MCF 10A (cell line): Measurements from ENCODE around the gene DMKN. TPM values are rescaled to one million over a fixed set of nuclear protein-coding genes. Genes with fewer than 3 reads are reported as not detected.

Experiments used
- BruUV-seq: library from RNA; stranded (reverse); fragments of 400-500 nt; replicated peaks from 2 replicates; lab custom pipeline; 2021; lab: Mats Ljungman, UMichigan
- CTCF ChIA-PET: fragments of 300-600 bp; sonication (Branson Sonifier 250); formaldehyde crosslinking; extraction: SDS; loops from one replicate; lab custom pipeline; 2021; ENCODE audit warnings: antibody characterized with exemption, inconsistent platforms; lab: Yijun Ruan, JAX
- POLR2A ChIA-PET: fragments of 300-600, 350-650 bp; sonication (Branson Sonifier 250); formaldehyde crosslinking; extraction: SDS; loops from one replicate; lab custom pipeline; 2020; ENCODE audit warnings: antibody characterized with exemption, inconsistent platforms; lab: Yijun Ruan, JAX
- DNase-seq: peaks from one replicate; pipeline ENCODE4 v3.0.0-alpha.2; 2018; ENCODE audit not compliant: unreplicated experiment
- H3K27ac Mint-ChIP-seq: one replicate; pipeline ENCODE4 v1.8.0; 2022; ENCODE audit warnings: mild to moderate bottlenecking, low read depth, mixed read lengths; ENCODE audit not compliant: unreplicated experiment
- H3K27me3 Mint-ChIP-seq: one replicate; pipeline ENCODE4 v1.8.0; 2022; ENCODE audit warnings: mixed read lengths; ENCODE audit not compliant: insufficient read depth, unreplicated experiment
- H3K36me3 Mint-ChIP-seq: one replicate; pipeline ENCODE4 v1.8.0; 2022; ENCODE audit warnings: mild to moderate bottlenecking, moderate library complexity, mixed read lengths; ENCODE audit not compliant: insufficient read depth, unreplicated experiment
- H3K4me1 Mint-ChIP-seq: one replicate; pipeline ENCODE4 v1.8.0; 2022; ENCODE audit warnings: mixed read lengths; ENCODE audit not compliant: insufficient read depth, unreplicated experiment
- H3K4me3 Mint-ChIP-seq: one replicate; pipeline ENCODE4 v1.8.0; 2022; ENCODE audit warnings: mild to moderate bottlenecking, moderate library complexity, mixed read lengths; ENCODE audit not compliant: unreplicated experiment
- H3K9me3 Mint-ChIP-seq: one replicate; pipeline ENCODE4 v1.8.0; 2022; ENCODE audit warnings: mixed read lengths; ENCODE audit not compliant: unreplicated experiment
- intact Hi-C: fragments of 100-400 bp; cut with micrococcal nuclease; formaldehyde crosslinking; loops from 2 replicates; pipeline ENCODE4 v1.14.1; 2022
- total RNA-seq: library from RNA; stranded (reverse); gene quantifications from 2 replicates; pipeline ENCODE4 v1.2.3, GENCODE V29; 2022
- TF ChIP-seq, protein P1 (sequence below): fragments of 200-600 bp; IDR thresholded peaks from one replicate; pipeline ENCODE4 v1.8.0; 2022; ENCODE audit warnings: antibody characterized with exemption, mild to moderate bottlenecking; ENCODE audit not compliant: unreplicated experiment

DMKN gene
- total RNA-seq, 1 experiment from 2014 or later: 90.7 TPM

DNA sequence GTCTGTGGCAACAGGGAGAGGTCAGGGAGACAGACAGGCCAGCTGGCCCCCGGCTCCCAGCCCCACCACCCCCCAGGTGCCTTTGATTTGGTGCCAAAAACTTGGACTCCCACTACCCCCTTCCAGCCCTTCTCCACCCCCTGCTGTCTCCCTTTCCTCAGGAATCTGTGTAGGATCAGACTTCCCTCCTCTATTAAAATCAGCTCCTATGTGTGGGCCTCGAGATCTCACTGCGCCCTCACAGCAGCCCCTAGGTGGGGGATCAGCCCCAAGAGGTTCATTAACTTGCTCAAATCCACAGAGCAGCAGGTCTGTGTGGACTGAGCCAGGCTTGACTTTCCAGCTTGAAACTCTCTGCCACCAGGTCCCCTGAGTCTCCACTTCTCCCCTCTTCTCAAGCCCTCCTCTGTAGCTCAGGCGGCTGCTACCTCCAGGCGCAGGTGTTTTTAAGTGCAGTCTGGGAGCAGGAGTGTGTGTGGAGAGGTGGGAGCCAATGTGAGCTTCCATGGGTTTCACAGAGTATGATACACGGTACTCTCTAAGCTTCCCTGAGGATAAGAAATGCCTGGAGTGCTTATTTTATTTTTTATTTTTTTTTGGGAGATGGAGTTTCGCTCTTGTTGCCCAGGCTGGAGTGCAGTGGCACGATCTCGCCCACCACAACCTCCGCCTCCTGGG lies 21.5 kb upstream of the DMKN start:
- Mint-ChIP-seq H3K9me3 (no peaks in the 10 kb centered on the region), H3K27ac (no peak overlapping the region), H3K36me3 (no peaks in the 10 kb centered on the region), H3K4me1 (no peaks in the 10 kb centered on the region), H3K4me3 (no peak overlapping the region), H3K27me3 (peaks cover 24% of the 10 kb centered on the region)
- BruUV-seq: no TSS peak
- intact Hi-C loops: no loop called here
- ChIA-PET POLR2A (interaction anchor here (0.7 kb wide), 1 partner anchor 270 kb away, joined by 3 read pairs; no protein-coding TSS in a partner anchor), CTCF (interaction anchor here (0.6 to 1.5 kb wide), 3 partner anchors 14 to 44 kb away, joined by 3 to 5 read pairs (median 4); no protein-coding TSS in a partner anchor)
- TF ChIP-seq, protein P1, sequence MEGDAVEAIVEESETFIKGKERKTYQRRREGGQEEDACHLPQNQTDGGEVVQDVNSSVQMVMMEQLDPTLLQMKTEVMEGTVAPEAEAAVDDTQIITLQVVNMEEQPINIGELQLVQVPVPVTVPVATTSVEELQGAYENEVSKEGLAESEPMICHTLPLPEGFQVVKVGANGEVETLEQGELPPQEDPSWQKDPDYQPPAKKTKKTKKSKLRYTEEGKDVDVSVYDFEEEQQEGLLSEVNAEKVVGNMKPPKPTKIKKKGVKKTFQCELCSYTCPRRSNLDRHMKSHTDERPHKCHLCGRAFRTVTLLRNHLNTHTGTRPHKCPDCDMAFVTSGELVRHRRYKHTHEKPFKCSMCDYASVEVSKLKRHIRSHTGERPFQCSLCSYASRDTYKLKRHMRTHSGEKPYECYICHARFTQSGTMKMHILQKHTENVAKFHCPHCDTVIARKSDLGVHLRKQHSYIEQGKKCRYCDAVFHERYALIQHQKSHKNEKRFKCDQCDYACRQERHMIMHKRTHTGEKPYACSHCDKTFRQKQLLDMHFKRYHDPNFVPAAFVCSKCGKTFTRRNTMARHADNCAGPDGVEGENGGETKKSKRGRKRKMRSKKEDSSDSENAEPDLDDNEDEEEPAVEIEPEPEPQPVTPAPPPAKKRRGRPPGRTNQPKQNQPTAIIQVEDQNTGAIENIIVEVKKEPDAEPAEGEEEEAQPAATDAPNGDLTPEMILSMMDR: no peak
- DNase-seq: no peak

- H3K9me3 Mint-ChIP-seq: no peaks in the 10 kb centered on the region
- H3K4me1 Mint-ChIP-seq: peaks cover 1% of the 10 kb centered on the region
- no peak for DNase-seq
- no peaks in the 10 kb centered on the region for H3K36me3 Mint-ChIP-seq
- POLR2A ChIA-PET: no interaction called here
- no peak overlapping the region for H3K27ac Mint-ChIP-seq
- no TSS peak for BruUV-seq
- TF ChIP-seq, protein P1: no peak
- CTCF ChIA-PET: no interaction called here
- intact Hi-C loops: no loop called here
- H3K4me3 Mint-ChIP-seq: no peak overlapping the region
- peaks cover 24% of the 10 kb centered on the region for H3K27me3 Mint-ChIP-seq
These were observed 20.5 kb upstream of the DMKN start for GRCh38 chr19:35533822-35534392.

- H3K9me3 Mint-ChIP-seq: no peaks in the 10 kb centered on the region
- ChIA-PET CTCF (no interaction called here), POLR2A (no interaction called here)
- TF ChIP-seq, protein P1: no peak
- H3K36me3 Mint-ChIP-seq: no peaks in the 10 kb centered on the region
- BruUV-seq: no TSS peak
- DNase-seq: no peak
- H3K27me3 Mint-ChIP-seq: peaks cover 24% of the 10 kb centered on the region
- H3K4me1 Mint-ChIP-seq: peaks cover 7% of the 10 kb centered on the region
- intact Hi-C loops: no loop called here
- H3K4me3 Mint-ChIP-seq: no peak within 1 kb of the TSS
- H3K27ac Mint-ChIP-seq: no peak within 1 kb of the TSS
These were observed 19.9 kb upstream of the DMKN start, which contains the start of gene GAPDHS for GRCh38 chr19:35533201-35533821. Gene GAPDHS, plus strand, starts transcription at chr19:35533456. Its CDS starts 72 bp downstream, at chr19:35533528.

GRCh38 chr19:35531291-35531690 lies 17.8 kb upstream of the DMKN start:
- Mint-ChIP-seq H3K27ac (no peak overlapping the region), H3K36me3 (peaks cover 1% of the 10 kb centered on the region), H3K27me3 (peaks cover 24% of the 10 kb centered on the region), H3K4me1 (peaks cover 17% of the 10 kb centered on the region), H3K9me3 (no peaks in the 10 kb centered on the region), H3K4me3 (no peak overlapping the region)
- no peak for DNase-seq
- intact Hi-C loops: no loop called here
- TF ChIP-seq, protein P1: no peak
- BruUV-seq: no TSS peak
- POLR2A ChIA-PET: interaction anchor here (0.6 to 1.0 kb wide), 2 partner anchors 13 to 84 kb away, joined by 4 to 5 read pairs; no protein-coding TSS in a partner anchor
- CTCF ChIA-PET: interaction anchor here (0.9 to 1.3 kb wide), 6 partner anchors 11 to 54 kb away, joined by 3 to 5 read pairs (median 4); no protein-coding TSS in a partner anchor
